ENCODE results near the gene OSGIN1. TPM values are rescaled to one million over a fixed set of nuclear protein-coding genes. Genes with fewer than 3 reads are reported as not detected.

Gene OSGIN1
- total and polyA plus RNA-seq, 2 of the 8 experiments (the other 6 are each of a cell fraction or from before 2014, with no cell fraction given) = 0.58 to 0.76 TPM

- 90% methylated on average over 12 of the region's 14 CpGs; no CpG with 5 or more reads in 1 of the 2 experiments for WGBS, 2 experiments (ENCODE audit: extremely low coverage in 1 of 2, insufficient coverage in 1 of 2, insufficient read length in 1 of 2, insufficient replicate concordance in 2 of 2, low coverage in 1 of 2, low lambda C conversion rate in 2 of 2, missing lambda C conversion rate in 1 of 2)
- Histone ChIP-seq H3K56ac (replicated peaks; ENCODE audit: insufficient read length, low read depth, low read length) (no peak overlapping the region), H3K9me3 (ENCODE audit: insufficient read depth in 2 of 2, low read depth in 1 of 2, low read length in 1 of 2) (no peaks in the 10 kb centered on the region), H3K4me1 (replicated peaks in 1 of 4; ENCODE audit: control insufficient read depth in 3 of 4, insufficient read depth in 4 of 4, low read length in 3 of 4) (no peaks in the 10 kb centered on the region), H3K27me3 (replicated peaks in 1 of 4; ENCODE audit: control insufficient read depth in 3 of 4, extremely low read depth in 1 of 4, insufficient read depth in 3 of 4, low read length in 3 of 4) (no peaks in the 10 kb centered on the region; a peak in 1 of 7 replicates), H2AFZ (ENCODE audit: low read length) (no peak overlapping the region), H4K8ac (ENCODE audit: extremely low read depth, insufficient read depth, low read length) (no peak overlapping the region), H2BK15ac (ENCODE audit: low read length) (no peak overlapping the region), H3K14ac (ENCODE audit: insufficient read length) (no peak overlapping the region), H3K4ac (replicated peaks; ENCODE audit: insufficient read length, low read depth, low read length) (no peak overlapping the region), H2AK5ac (ENCODE audit: low read depth, low read length) (no peak overlapping the region), H3K36me3 (ENCODE audit: control insufficient read depth in 2 of 4, insufficient read depth in 4 of 4, low read length in 3 of 4) (no peaks in the 10 kb centered on the region), H2BK5ac (ENCODE audit: low read depth, low read length) (no peak overlapping the region), H3K18ac (ENCODE audit: extremely low read depth, low read length) (no peak overlapping the region), H3K79me2 (ENCODE audit: control insufficient read depth in 1 of 2, insufficient read depth in 2 of 2, low read length in 2 of 2) (no peaks in the 10 kb centered on the region), H2BK20ac (ENCODE audit: low read length) (no peak overlapping the region), H2BK12ac (ENCODE audit: low read depth, low read length) (no peak overlapping the region), H3K23ac (ENCODE audit: insufficient read length) (no peak overlapping the region), H4K5ac (ENCODE audit: insufficient read length, low read depth, low read length) (no peak overlapping the region), H4K91ac (replicated peaks; ENCODE audit: insufficient read length, low read length) (no peak overlapping the region), H3K9ac (replicated peaks in 1 of 4; ENCODE audit: extremely low read depth in 1 of 4, low read depth in 3 of 4, low read length in 3 of 4) (no peak overlapping the region), H3K27ac (ENCODE audit: low read depth, low read length) (no peak overlapping the region), H3K4me3 (ENCODE audit: extremely low read depth in 1 of 4, insufficient read depth in 2 of 4, low read depth in 3 of 4, low read length in 4 of 4) (no peak overlapping the region), H3K4me2 (ENCODE audit: insufficient read depth in 1 of 2, low read depth in 2 of 2, low read length in 2 of 2) (no peak overlapping the region), H2BK120ac (replicated peaks; ENCODE audit: low read depth, low read length) (no peak overlapping the region), H3K23me2 (ENCODE audit: low read depth, low read length) (0 out of 2 replicates have a peak, but pooled peaks cover 1% of the 10 kb centered on the region), H4K20me1 (replicated peaks in 1 of 2; ENCODE audit: control insufficient read depth in 1 of 2, insufficient read depth in 2 of 2, low read length in 2 of 2) (peaks cover 0 to 2% of the 10 kb centered on the region in 2 experiments), H3K79me1 (ENCODE audit: low read depth, low read length) (no peaks in the 10 kb centered on the region)
- ChIA-PET CTCF (ENCODE audit: partially characterized antibody) (interaction anchor here (0.7 to 2.4 kb wide), 10 partner anchors 9 to 118 kb away, joined by 3 to 13 read pairs (median 4); no protein-coding TSS in a partner anchor), POLR2A (ENCODE audit: partially characterized antibody) (interaction anchor here (0.6 to 1.2 kb wide), 2 partner anchors 17 to 18 kb away, joined by 3 to 4 read pairs; no protein-coding TSS in a partner anchor)
- FAIRE-seq (no peak), DNase-seq (ENCODE audit: low read depth in 1 of 2, low spot score in 2 of 2) (no peak)
- no peak for TF ChIP-seq JUND (IDR thresholded peaks at IDR 0.05; ENCODE audit: low read length)
- no peak for TF ChIP-seq CHD2 (IDR thresholded peaks at IDR 0.05; ENCODE audit: low read length)
- TF ChIP-seq CBX8 (IDR thresholded peaks at IDR 0.05; ENCODE audit: borderline replicate concordance, low read depth, low read length) = no peak
- TF ChIP-seq KDM4A (IDR thresholded peaks at IDR 0.05; ENCODE audit: low read depth, low read length, severe bottlenecking) = no peak
- TF ChIP-seq TCF12 (IDR thresholded peaks at IDR 0.05; ENCODE audit: low read depth, low read length) = no peak
- no peak for TF ChIP-seq SP2 (IDR thresholded peaks at IDR 0.05; ENCODE audit: low read length)
These were observed 5.3 kb upstream of the OSGIN1 start for GRCh38 chr16:83947642-83948234.

Measured in H1 (cell line).